Suppressor macrophage treated with lipopolysaccharide for 4 hours (primary cell): ENCODE data around the gene CEP70.
"Not testable (repeated sequence)": the region's sequence is repeated elsewhere in the genome, so short reads cannot be mapped to it uniquely, and the experiment has no call there.

ENCODE experiments used
- DNase-seq: peaks from one replicate; pipeline ENCODE4 v3.0.0-alpha.2; 2020

The CEP70 gene

DNA sequence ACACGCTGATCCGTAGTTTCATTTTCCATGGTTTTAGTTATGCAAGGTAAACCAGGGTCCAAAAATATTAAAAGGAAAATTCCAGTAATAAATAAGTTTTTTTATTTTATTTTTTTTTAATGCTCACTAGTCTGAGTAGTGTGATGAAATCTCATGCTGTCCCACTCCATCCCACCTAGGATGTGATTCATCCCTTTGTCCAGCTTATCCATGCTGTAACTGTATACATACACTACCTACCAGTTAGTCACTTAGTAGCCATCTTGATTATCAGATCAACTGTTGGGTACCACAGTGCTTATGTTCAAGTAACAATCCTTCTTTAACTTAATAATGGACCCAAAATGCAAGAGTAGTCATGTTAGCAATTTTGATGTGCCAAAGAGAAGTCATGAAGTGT is 84.5 kb downstream of the CEP70 start:
- DNase-seq: no peak

GRCh38 chr3:138507524-138507923 is 86.5 kb downstream of the CEP70 start:
- no peak for DNase-seq

DNA sequence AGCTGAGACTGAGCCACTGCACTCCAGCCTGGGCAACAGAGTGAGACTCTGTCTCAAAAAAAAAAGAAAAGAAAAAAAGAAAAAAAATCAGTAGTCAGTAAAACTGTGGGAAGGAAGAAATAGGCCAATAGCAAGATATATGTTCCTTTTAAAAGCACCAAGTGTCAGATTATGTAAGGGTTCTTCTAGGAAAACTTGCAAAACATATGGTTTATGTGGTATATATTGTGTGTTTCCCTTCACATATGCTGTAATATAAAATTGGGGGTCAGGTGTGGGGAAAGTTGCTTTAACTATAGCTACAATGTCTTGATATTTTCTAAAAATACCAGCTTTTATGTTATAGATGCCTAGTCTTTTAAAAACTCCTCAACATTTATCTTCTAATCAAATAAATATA is 95.1 kb downstream of the CEP70 start:
- no peak for DNase-seq

GRCh38 chr3:138497851-138498250 is 96.2 kb downstream of the CEP70 start:
- no peak for DNase-seq

- DNase-seq: no peak
These were observed 97.0 kb downstream of the CEP70 start for GRCh38 chr3:138497021-138497420.

GRCh38 chr3:138496436-138496835 is 97.6 kb downstream of the CEP70 start:
- no peak for DNase-seq

- not testable (repeated sequence) for DNase-seq
These were observed 98.4 kb downstream of the CEP70 start for GRCh38 chr3:138495638-138496037.

DNA sequence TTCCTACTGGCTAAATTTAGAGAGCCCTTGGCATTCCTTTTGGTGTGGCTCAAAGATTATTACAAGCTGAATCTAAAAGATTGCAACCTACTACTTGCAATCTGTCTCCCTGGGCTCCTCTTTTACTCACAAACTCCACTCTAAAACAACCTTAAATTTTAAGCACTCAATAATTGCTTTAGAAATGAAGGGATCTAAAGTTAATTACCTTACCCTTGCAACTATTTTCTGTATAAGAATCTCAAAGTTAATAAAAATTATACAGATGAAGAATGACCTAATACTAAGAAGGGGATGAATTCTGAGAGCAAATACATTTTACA is 99.5 kb downstream of the CEP70 start:
- no peak for DNase-seq

DNA sequence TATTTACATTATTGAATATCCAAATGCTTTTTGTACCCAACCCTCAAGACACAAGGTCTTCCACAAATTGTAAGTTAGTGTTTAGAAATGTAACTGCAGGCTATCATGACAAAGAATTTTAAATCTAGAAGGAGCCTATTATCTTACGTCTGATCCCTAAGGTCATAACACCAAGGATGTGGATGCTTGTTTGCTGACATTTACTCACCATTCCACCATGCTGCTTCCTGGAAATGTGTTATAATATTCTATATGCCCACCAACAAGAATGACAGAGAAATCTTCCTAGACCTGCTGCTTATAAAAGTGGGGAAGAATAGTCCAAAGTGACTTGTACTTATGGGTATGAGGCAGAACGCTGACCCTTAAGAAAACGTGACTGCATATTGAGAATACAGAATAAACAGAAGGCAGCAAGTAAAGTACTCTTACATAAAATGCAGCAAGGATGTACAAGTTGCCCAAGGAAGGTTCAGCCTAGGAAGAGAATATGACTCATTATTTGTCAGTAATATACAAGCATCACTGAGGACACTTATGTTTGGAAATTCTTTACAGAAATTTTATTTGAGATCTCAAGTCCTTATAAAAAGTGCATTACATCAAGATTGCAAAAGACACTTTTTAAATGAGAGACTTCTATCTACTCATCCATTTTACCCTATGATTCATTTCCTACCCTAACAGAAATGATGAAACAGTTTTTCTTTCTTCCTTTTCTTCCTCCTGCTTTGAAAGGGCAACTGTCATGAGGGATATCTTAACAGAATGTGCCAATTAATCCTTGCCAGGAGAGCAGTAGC is 100.1 kb downstream of the CEP70 start:
- DNase-seq: peak; percentile 82

- DNase-seq: peak; percentile 38
These were observed 100.9 kb downstream of the CEP70 start for GRCh38 chr3:138492980-138493675.

DNA sequence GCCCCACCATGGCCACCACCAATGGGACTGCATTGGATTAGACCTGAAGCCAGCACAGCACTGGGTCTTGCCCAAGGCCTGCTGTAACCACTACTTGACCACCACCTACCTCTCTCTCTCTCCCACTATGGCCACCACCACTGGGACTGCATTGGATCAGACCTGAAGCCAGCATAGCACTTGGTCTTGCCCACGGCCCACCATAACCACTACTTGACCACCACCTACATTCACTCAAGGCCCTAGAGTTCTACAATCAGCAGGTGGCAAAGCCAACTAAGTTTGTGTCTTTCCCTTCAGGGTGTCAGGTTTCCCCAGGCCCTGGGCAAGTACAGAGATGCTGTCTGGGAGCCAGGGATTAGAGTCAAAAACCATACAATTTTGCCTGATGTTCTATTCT is 102.1 kb downstream of the CEP70 start:
- no peak for DNase-seq

DNA sequence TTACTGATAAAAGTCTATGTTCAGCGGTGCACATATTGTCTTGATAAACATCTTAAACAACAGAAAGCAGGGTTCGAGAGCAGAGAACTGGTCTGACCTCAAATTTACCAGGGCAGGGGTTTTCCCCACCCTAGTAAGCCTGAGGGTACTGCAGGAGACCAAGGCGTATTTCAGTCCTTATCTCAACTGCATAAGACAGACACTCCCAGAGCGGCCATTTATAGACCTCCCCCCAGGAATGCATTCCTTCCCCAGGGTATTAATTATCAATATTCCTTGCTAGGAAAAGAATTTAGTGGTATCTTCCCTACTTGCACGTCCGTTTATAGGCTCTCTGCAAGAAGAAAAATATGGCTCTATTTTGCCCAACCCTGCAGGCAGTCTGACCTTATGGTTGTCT is 107.5 kb downstream of the CEP70 start:
- DNase-seq: not testable (repeated sequence)

DNA sequence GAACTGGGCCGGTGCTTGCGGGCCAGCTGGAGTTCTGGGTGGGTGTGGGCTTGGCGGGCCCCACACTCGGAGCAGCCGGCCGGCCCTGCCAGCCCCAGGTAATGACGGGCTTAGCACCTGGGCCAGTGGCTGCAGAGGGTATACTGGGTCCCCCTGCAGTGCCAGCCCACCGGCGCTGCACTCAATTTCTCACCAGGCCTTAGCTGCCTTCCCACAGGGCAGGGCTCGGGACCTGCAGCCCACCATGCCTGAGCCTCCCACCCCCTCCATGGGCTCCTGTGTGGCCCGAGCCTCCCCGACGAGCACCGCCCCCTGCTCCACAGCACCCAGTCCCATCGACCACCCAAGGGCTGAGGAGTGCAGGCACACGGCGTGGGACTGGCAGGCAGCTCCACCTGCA is 109.4 kb downstream of the CEP70 start:
- not testable (repeated sequence) for DNase-seq

GRCh38 chr3:138479438-138479863 is 114.6 kb downstream of the CEP70 start:
- DNase-seq: peak; percentile 67

- no peak for DNase-seq
These were observed 116.3 kb downstream of the CEP70 start for GRCh38 chr3:138477801-138478200.

- no peak for DNase-seq
These were observed 116.9 kb downstream of the CEP70 start for GRCh38 chr3:138477120-138477519.

DNA sequence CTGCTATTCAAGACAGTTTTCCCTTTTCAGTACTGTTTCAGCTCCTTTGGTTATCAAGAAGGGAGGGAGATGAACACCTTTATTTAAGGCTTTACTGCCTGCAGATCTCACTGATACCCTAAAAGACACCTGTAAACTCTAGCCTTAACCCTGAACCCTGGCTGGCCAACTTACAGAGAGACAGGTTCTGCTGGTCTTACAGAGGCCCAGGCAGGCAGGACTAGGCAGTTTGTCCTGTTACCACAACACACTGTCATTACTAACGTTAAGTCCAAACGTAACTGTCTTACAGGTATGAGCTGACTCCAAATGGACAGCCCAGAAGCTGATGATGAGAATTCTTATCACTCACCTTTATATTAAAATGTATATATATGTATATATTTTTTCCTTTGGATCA is 117.5 kb downstream of the CEP70 start:
- no peak for DNase-seq

DNA sequence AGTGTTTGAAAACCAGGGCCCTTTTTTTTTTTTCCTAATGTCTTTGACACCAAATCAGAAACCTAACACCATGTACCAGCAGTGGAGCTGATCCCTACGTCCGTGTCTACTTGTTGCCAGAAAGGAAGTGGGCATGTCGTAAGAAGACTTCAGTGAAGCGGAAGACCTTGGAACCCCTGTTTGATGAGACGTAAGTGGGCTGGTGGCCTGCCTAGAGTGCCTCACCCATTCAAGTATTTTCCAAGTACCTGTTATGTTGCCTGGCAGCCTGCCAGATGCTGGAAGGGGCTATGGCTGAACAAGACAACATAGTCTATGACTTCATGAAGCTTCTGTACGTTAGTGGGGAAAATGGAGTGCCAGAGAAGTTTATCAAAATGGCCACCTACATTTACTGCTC is 119.9 kb downstream of the CEP70 start:
- DNase-seq: no peak

DNA sequence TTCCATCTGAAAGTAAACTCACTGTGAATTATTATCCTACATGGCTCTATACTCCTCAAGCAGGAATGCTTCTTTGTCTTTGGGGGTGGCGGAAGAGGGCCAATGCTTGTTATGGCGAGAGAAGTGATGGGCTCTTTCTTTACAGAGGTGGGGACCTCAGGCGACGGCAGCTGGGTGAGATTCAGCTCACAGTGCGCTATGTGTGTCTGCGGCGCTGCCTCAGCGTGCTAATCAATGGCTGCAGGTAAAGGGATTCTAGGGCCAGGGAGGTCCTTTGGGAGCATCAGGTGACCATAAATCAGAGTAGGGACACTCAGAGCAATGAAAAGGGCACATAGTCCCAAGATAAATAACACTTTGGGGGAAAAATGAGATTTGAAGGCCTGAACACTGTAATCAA is 120.7 kb downstream of the CEP70 start:
- DNase-seq: no peak

DNA sequence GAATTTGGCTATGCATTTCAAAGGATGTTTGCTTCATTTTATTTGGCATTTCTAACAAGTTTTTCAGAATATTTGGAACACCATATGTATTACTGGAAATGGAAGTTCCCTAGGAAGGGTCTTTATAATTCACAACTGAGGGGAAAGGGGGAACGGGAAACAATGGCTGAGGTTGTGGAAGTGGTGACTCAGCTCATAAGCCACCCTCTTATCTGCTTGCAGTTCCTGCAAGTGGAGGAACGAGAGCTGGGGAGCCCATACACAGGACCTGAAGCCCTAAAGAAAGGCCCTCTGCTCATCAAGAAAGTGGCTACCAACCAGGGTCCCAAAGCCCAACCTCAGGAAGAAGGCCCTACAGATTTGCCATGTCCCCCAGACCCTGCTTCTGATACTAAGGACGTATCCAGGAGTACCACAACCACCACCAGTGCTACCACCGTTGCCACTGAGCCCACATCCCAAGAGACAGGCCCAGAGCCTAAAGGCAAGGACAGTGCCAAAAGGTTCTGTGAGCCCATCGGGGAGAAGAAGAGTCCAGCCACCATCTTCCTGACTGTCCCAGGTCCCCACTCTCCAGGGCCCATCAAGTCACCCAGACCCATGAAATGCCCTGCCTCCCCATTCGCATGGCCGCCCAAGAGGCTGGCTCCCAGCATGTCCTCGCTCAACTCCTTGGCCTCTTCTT is 121.8 kb downstream of the CEP70 start:
- no peak for DNase-seq

- DNase-seq: no peak
These were observed 122.6 kb downstream of the CEP70 start for GRCh38 chr3:138471481-138471880.

- no peak for DNase-seq
These were observed 123.4 kb downstream of the CEP70 start for GRCh38 chr3:138470687-138471086.

DNA sequence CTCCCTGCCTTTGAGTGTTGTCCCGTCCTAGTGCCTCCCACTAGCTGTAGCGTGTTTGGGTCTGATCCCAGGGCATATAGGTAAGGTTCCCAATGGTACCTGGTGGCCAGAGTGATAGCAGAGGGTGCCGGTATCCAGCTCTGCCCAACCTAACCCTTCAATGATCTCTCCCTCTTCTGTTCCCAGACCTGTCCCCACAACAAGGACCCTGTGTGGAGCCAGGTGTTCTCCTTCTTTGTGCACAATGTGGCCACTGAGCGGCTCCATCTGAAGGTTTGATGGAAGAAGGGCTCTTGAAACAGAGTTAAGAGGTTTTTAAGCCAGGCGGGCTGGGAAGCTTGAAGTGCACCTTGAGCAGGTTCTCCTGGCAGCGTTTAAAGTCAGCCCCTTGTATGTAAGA is 124.2 kb downstream of the CEP70 start:
- no peak for DNase-seq

DNA sequence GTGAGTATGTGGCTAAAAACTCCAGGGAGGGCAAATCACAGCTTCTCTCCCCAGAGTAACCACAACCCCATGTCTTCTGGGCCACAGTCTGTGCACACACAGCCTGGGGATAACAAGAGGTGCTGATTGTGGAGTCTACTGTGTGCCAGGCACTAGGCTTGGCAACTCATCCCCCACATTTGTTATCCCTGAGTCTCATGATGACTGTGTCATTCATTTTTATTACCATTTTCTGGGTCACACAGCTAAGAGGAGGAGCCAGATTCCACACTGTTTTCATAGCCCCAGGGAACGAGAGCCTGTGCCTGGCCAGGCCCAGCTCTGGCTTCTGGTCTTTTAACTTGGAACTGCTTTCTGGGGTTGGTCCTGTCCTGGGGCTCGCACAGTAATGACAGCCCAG is 125.2 kb downstream of the CEP70 start:
- no peak for DNase-seq
